Activated T-helper 17 cell treated with anti-CD3 and anti-CD28 coated beads, Interleukin-2, amount 50 U/mL, for 72 hours (primary cell): ENCODE results near the gene SNX15. TPM values are rescaled to one million over a fixed set of nuclear protein-coding genes. Genes with fewer than 3 reads are reported as not detected.

Experiments used
- ATAC-seq: fragments of 150-1000 bp; cut with Tn5 transposase; replicated peaks from 2 replicates; pipeline ENCODE4 v1.10.0; 2021; ENCODE audit warnings: mild to moderate bottlenecking, moderate library complexity
- H3K27ac Mint-ChIP-seq: one replicate; pipeline ENCODE4 v1.8.0; 2022; ENCODE audit warnings: mixed read lengths
- H3K27me3 Mint-ChIP-seq: one replicate; pipeline ENCODE4 v1.8.0; 2022; ENCODE audit warnings: mixed read lengths
- H3K36me3 Mint-ChIP-seq: one replicate; pipeline ENCODE4 v1.8.0; 2022; ENCODE audit warnings: low read depth, mild to moderate bottlenecking, mixed read lengths
- H3K4me1 Mint-ChIP-seq: one replicate; pipeline ENCODE4 v1.8.0; 2022; ENCODE audit warnings: mixed read lengths
- H3K4me3 Mint-ChIP-seq: one replicate; pipeline ENCODE4 v1.8.0; 2022; ENCODE audit warnings: mild to moderate bottlenecking, mixed read lengths
- H3K9me3 Mint-ChIP-seq: one replicate; pipeline ENCODE4 v1.8.0; 2022; ENCODE audit warnings: mixed read lengths
- total RNA-seq, 2 donors: library from RNA; stranded (reverse); gene quantifications; one replicate each; pipeline ENCODE4 v1.2.3, GENCODE V29; 2022

Gene SNX15
- total RNA-seq, 2 donors from 2014 or later = 13.5 to 14.4 TPM

DNA sequence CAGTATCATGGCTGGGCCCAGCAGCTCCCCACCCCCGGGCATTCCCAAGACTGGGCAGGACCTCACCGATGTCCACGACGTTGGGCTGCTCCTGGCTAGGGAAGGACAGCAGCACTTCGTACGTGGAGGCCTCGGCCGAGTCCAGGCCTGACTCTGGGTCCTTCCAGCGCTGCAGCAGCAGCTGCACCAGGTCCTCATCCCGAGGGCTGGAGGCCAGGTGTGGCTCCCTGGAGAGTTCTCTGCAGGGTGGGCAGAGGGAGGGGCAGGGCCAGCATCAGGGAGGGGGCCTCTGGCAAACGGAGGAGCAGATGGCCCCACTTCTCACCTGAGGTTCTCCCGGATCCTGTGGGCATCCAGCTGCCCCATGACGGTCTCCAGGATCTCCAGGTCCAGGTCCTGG is 30.8 kb downstream of the SNX15 start:
- Mint-ChIP-seq H3K9me3 (no peaks in the 10 kb centered on the region), H3K27ac (no peak overlapping the region), H3K27me3 (no peaks in the 10 kb centered on the region), H3K4me1 (peaks cover 11% of the 10 kb centered on the region), H3K4me3 (no peak overlapping the region), H3K36me3 (no peaks in the 10 kb centered on the region)
- ATAC-seq = no peak

DNA sequence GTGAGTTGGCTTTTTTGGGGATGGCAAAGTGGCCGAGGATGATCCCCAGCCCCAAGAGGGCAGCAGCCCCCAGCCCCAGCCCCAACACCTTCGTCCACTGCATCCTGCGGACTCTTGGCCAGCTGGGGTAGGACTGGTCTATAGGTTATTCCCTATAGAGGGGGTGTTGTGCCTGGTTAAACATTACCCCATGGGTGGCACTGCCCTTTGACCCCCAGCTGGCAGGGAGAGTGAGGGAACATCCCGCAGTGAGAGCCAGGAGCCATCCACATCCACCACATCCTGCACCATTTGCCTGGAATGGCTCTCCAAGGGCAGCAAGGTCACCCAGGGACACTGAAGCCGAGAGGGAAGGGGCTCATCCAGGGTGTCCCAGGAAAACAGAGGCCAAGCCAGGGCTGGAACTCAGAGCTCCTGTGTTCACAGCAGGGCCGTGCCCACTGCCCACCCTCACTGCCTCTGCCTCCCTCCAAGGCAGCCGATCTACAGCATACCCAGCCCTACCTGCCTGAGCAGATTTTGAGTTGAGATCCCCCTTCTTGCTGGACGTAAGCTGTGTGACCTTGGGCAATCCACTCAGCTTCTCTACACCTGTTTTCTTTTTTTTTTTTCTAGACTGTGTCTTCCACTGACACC is 31.3 kb downstream of the SNX15 start, which contains the start of gene NAALADL1:
Gene NAALADL1 (minus strand): TSS at position 135 of the 636 bp plus-strand sequence. CDS start 32 bp downstream, at position 103.
- H3K9me3 Mint-ChIP-seq = no peaks in the 10 kb centered on the region
- H3K4me3 Mint-ChIP-seq = no peak within 1 kb of the TSS
- H3K27ac Mint-ChIP-seq = no peak within 1 kb of the TSS
- no peaks in the 10 kb centered on the region for H3K27me3 Mint-ChIP-seq
- H3K4me1 Mint-ChIP-seq = peaks cover 8% of the 10 kb centered on the region
- H3K36me3 Mint-ChIP-seq = no peaks in the 10 kb centered on the region
- ATAC-seq = no peak

DNA sequence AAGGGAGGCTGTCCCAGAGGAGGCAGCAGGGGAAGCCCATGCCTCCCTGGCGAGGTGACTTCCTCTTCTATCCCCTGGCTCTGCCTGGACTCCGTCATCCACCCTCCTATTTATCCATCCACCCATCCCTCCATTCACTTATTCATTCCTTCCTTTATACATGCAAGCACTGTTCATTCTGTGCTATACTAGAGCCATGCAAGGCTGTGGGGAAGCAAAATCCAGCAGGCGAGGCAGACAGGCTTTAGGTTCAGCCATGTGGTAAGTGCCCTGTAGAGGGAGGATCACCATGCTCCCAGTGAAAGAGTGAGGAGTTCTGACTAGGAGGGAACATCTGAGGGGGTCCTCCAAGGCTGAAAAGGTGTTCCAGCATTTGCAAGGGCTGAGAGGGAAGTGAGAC is 32.3 kb downstream of the SNX15 start:
- Mint-ChIP-seq H3K4me1 (no peaks in the 10 kb centered on the region), H3K27me3 (no peaks in the 10 kb centered on the region), H3K36me3 (no peaks in the 10 kb centered on the region), H3K27ac (no peak overlapping the region), H3K9me3 (no peaks in the 10 kb centered on the region), H3K4me3 (no peak overlapping the region)
- no peak for ATAC-seq

DNA sequence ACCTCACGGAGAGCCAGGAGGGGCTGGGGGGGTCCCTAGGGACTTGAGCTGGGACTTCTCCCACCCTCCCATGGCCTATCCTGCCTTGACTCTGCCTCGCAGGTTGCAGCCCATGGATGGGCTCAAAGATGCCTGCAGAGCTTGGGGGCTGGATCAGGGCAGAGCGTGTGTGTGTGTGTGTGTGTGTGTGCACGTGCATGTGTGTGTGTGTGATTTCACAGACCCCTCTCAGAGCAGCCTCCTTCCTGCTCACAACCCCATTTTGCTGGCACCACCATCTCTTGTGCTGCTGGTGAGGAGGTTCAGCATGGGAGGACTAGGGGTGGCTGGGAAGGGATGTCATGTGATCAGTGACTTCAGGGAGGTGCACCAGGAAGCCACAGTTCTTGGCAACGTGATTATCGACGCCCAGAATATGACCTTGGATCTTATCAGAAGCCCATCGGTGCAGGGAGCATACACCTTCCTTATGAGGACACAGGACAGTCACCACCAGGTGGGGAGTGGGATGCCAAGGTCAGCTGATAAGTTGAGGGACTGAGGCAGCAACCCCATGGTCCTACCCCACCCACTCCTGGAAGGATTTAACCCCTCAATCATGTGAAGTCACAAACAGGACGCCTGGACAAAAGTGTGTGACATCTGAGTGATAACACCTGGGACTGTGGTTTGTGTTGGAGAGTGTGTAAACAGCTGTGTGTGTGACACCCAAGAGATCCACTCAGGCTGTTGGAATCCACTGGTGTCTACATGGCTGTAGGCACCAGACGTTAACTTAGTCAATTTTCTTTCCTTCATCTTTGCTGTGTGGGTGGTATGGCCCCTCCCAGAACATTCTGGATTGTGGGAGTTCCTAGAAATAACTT is 33.0 kb downstream of the SNX15 start:
- H3K27ac Mint-ChIP-seq = no peak overlapping the region
- H3K36me3 Mint-ChIP-seq = no peaks in the 10 kb centered on the region
- H3K9me3 Mint-ChIP-seq = no peaks in the 10 kb centered on the region
- H3K27me3 Mint-ChIP-seq = no peaks in the 10 kb centered on the region
- no peak overlapping the region for H3K4me3 Mint-ChIP-seq
- no peaks in the 10 kb centered on the region for H3K4me1 Mint-ChIP-seq
- ATAC-seq = no peak

DNA sequence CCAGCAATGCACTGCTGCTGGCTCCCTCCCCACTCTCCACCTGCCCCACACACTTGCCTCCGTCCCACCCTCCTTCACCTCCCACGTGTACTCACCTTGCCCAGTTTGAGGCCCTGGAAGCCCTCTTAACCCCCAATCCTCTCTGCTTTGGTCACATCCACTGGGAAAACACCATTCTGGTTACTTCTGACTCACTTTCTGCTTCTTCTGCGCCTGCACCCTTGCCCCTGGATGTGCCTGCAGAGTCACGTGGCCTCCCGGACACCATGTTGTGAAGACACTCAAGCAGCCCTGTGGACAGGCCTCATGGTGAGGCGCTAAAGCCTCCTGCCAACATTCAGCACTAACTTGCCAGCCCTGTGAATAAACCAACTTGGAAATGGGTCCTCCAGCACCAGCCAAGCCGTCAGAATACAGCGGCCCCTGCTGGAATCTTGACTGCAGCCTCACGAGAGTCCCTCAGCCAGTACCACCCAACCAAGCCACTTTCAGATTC is 33.7 kb downstream of the SNX15 start:
- Mint-ChIP-seq H3K4me3 (no peak overlapping the region), H3K27ac (no peak overlapping the region), H3K4me1 (no peaks in the 10 kb centered on the region), H3K36me3 (no peaks in the 10 kb centered on the region), H3K27me3 (no peaks in the 10 kb centered on the region), H3K9me3 (no peaks in the 10 kb centered on the region)
- no peak for ATAC-seq

DNA sequence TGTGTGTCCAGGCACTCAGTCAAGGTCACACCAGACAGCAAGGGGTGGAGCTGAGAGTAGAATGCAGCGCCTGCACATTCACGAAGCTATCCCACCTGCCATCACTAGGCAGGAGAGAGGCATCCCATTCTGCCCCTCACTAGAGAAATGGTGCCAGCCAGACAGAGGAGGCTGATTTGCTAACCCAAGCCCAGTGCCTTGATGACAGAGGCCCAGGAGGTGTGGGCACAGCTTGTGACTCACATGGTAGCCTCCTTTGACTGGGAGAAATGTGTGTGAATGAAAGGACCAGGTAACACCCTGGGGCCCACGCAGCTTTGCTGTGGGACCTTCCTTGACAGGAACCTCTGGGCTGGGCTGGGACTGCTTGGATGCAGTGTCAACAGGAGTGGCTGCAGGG is 36.3 kb downstream of the SNX15 start:
- no peaks in the 10 kb centered on the region for H3K9me3 Mint-ChIP-seq
- no peaks in the 10 kb centered on the region for H3K27me3 Mint-ChIP-seq
- H3K4me3 Mint-ChIP-seq = no peak overlapping the region
- no peak for ATAC-seq
- H3K27ac Mint-ChIP-seq = no peak overlapping the region
- no peaks in the 10 kb centered on the region for H3K36me3 Mint-ChIP-seq
- H3K4me1 Mint-ChIP-seq = no peaks in the 10 kb centered on the region

DNA sequence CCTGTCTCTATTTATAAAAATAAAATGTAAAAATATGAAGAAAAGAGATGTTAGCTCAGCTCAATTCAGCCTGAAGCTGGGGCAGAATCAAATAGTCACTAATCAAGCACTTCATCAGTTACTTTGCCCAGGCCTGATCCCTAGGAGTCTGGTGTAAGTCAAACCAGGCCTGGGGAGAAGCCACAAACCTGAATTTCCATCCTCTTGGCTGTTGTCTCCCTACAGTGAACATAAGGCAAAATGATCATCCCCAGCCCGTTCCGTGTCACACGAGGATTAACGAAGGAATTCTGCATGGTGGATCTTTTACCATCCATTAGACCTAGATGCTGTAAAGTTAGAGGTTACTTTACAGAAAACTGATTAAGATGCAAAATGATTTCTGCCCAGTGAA is 37.6 kb downstream of the SNX15 start:
- no peak for ATAC-seq
- no peaks in the 10 kb centered on the region for H3K9me3 Mint-ChIP-seq
- H3K27me3 Mint-ChIP-seq = no peaks in the 10 kb centered on the region
- H3K36me3 Mint-ChIP-seq = no peaks in the 10 kb centered on the region
- no peak overlapping the region for H3K27ac Mint-ChIP-seq
- no peak overlapping the region for H3K4me3 Mint-ChIP-seq
- no peaks in the 10 kb centered on the region for H3K4me1 Mint-ChIP-seq

DNA sequence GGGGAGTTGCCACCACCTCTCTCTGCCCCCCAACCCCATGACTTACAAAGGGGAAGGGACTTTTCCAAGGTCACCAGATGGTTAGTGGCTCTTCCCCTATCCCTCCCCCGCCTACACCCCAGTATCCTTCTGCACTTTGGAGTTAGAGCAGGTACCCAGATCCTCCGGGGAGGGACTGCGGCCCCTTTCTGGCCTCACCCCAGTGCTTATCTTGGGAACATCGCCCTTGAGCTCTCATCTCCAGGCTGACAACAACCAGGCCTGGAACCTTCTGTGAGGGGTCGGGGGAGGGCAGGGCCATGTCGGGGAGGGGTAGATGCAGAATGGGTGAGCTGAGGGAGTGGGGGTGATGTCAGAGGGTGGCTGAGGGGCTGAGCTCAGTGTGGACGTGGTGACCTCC is 38.6 kb downstream of the SNX15 start:
- H3K36me3 Mint-ChIP-seq = no peaks in the 10 kb centered on the region
- no peak overlapping the region for H3K27ac Mint-ChIP-seq
- H3K4me1 Mint-ChIP-seq = no peaks in the 10 kb centered on the region
- H3K9me3 Mint-ChIP-seq = no peaks in the 10 kb centered on the region
- H3K27me3 Mint-ChIP-seq = no peaks in the 10 kb centered on the region
- no peak overlapping the region for H3K4me3 Mint-ChIP-seq
- no peak for ATAC-seq

DNA sequence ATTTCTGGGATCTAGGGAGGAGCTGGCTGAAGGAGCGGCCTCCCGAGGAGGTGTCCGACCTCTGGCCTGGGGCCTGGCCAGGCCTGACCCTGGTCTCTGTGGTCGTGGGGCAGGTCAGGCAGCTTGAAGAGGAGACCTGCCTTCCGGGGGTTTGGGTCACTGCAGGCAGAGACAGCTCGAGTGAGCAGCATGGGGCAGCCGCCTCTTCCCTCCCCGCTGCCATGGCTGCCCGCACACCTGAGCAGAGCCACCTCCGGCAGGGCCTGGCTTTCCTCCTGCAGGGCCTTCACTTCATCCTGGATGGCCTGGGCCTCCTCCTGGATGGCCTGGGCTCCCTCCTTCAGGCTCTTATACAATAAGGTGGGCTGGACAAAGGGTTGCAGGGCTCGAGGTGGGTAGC is 39.1 kb downstream of the SNX15 start:
- H3K4me3 Mint-ChIP-seq = no peak overlapping the region
- H3K4me1 Mint-ChIP-seq = no peaks in the 10 kb centered on the region
- no peaks in the 10 kb centered on the region for H3K9me3 Mint-ChIP-seq
- no peaks in the 10 kb centered on the region for H3K27me3 Mint-ChIP-seq
- no peak overlapping the region for H3K27ac Mint-ChIP-seq
- no peaks in the 10 kb centered on the region for H3K36me3 Mint-ChIP-seq
- no peak for ATAC-seq

DNA sequence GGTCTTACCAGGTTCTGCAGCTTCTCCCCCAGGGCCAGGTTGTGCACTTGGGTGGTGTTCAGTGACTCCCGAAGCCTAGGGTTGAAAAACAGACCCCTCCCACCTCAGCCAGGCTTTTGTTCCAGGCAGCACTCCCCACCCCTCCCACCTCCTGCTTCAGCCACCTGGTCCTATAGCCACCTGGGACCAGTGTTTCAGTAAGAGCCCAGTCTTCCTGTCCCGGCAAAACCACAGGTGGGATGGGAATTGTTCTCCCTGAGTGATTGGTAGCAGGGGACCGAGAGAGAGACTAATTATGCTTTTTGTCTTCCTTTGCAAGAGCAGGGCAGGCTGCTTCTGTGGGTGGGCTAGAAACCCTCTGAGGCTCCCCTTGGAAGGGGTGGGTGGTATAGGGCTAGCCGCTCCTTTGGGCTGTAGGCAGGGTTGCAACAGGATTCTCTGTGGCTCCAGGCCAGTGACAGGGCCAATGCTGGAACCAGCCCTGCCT is 39.6 kb downstream of the SNX15 start:
- Mint-ChIP-seq H3K9me3 (no peaks in the 10 kb centered on the region), H3K36me3 (no peaks in the 10 kb centered on the region), H3K27ac (no peak overlapping the region), H3K27me3 (no peaks in the 10 kb centered on the region), H3K4me3 (no peak overlapping the region), H3K4me1 (no peaks in the 10 kb centered on the region)
- no peak for ATAC-seq

DNA sequence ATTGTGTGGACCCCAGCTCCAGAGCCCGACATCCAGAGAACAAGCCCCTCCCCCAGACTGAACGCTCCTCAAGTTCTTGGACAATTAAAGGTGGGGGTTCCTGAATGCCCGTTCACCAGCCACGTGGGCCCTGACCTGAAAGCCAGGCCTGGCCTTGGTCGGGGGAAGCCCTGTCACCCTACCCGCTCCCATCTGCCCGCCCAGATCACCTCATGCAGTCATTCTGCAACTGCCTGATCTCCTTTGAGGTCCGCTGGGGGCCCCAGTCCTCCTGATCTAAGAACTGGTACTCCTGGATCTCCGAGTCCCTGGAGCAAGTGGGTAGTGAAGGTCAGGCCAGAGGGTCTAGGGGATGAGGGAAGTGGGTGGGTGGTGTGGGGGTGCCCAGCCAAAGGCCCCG is 40.2 kb downstream of the SNX15 start:
- Mint-ChIP-seq H3K4me1 (no peaks in the 10 kb centered on the region), H3K9me3 (no peaks in the 10 kb centered on the region), H3K27me3 (no peaks in the 10 kb centered on the region), H3K4me3 (no peak overlapping the region), H3K36me3 (no peaks in the 10 kb centered on the region), H3K27ac (no peak overlapping the region)
- ATAC-seq = no peak

DNA sequence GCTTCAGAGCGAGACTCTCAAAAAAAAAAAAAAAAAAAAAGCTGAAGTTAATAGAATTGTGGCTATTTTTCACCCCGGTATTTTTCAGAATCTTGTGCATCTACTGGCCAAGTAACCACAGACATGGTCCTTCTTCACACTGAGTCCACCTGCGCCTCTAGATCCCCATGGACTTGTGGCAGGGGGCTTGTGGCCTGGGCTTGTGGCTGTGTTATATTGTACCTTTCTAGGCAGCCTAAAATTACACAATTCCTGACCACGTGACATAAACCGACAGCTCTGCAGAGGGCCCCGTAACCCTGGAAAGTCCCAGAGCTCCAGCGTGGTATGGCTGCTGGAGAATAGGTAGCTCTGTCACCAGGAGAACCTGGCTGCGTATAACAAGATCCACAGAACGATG is 42.0 kb downstream of the SNX15 start:
- ATAC-seq = no peak
- no peak overlapping the region for H3K27ac Mint-ChIP-seq
- no peaks in the 10 kb centered on the region for H3K27me3 Mint-ChIP-seq
- H3K9me3 Mint-ChIP-seq = no peaks in the 10 kb centered on the region
- H3K4me1 Mint-ChIP-seq = no peaks in the 10 kb centered on the region
- no peaks in the 10 kb centered on the region for H3K36me3 Mint-ChIP-seq
- no peak overlapping the region for H3K4me3 Mint-ChIP-seq

DNA sequence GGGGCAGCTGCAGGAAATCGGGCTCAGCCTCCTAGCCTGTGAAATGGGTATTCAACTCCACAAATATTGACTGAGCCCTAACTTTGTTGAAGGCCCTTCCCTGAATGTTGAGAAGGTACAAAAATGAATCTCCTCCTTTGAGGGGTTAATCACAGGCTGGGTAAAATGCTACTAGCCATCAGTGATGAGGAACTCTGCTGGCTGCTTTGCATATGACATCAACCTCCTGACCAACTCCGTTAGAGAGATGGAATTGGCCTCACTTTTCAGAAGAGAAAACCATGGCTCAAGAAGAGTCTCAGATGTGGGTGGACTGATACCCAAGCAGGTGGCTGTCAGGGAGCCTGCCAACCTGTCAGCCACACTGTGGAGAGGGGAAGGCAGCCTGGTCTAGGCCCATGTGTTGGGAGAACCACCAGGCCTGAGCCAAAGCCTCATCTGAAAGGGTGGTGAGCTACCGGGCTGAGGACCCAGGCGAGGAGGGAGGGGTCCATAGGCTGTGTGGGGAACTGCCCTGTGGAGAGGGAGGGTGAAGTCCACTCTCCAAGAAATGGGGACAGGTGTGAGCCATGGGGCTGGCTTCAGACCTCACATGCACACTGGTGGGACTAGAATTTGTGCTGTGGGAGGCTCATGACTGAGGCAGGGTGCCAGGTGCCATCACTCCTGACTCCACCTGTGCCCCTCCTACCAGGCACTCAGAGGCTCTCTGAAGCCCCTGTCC is 44.8 kb downstream of the SNX15 start:
- Mint-ChIP-seq H3K36me3 (peaks cover 12% of the 10 kb centered on the region), H3K9me3 (no peaks in the 10 kb centered on the region), H3K27me3 (no peaks in the 10 kb centered on the region), H3K4me1 (no peaks in the 10 kb centered on the region), H3K4me3 (no peak overlapping the region), H3K27ac (no peak overlapping the region)
- no peak for ATAC-seq

DNA sequence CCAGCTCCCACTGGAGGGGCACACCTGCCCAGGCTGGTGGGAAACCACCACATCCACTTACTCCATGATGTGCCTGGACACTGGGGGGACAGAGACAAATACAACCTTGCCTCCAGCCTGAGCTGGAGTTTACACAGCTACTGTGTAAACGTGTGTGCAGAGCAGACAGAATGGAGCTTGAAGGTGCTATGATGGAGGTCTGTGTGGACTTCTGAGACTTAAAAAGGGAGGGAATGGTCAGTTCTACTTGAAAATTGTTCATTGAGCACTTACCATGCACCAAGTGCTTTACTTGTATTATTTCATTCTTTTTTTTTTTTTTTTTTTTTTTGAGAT is 45.4 kb downstream of the SNX15 start:
- Mint-ChIP-seq H3K36me3 (peaks cover 17% of the 10 kb centered on the region), H3K4me3 (no peak overlapping the region), H3K27ac (no peak overlapping the region), H3K27me3 (no peaks in the 10 kb centered on the region), H3K9me3 (no peaks in the 10 kb centered on the region), H3K4me1 (no peaks in the 10 kb centered on the region)
- no peak for ATAC-seq

DNA sequence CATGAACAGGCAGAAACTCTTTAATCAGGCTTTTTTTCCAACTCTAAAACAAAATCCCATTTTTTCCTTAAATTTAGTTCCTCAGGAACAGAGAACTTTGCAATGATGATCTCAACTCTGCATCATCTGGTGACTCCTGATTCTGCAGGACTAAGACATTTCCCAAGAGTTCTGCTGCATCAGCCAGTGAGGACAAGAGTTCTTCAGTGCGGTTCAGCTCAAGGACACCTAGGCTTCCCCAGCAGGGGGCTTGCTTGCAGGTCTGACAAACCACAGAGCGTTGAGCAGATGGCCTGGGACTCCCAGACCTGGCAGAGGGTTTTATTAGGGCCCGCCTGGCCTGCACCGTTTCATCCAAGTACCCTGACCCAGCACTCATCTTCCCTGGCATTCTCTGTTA is 50.2 kb downstream of the SNX15 start:
- H3K9me3 Mint-ChIP-seq = no peaks in the 10 kb centered on the region
- no peak overlapping the region for H3K4me3 Mint-ChIP-seq
- no peak for ATAC-seq
- no peaks in the 10 kb centered on the region for H3K27me3 Mint-ChIP-seq
- H3K27ac Mint-ChIP-seq = no peak overlapping the region
- peaks cover 65% of the 10 kb centered on the region for H3K36me3 Mint-ChIP-seq
- peaks cover 18% of the 10 kb centered on the region for H3K4me1 Mint-ChIP-seq
